NCI-H1092 (cell line): Measurements from ENCODE around the gene ITPRIP.

Source experiments
- DNase-seq: peaks from one replicate; lab custom pipeline; 2025; lab: John Stamatoyannopoulos, UW

Gene ITPRIP, protein sequence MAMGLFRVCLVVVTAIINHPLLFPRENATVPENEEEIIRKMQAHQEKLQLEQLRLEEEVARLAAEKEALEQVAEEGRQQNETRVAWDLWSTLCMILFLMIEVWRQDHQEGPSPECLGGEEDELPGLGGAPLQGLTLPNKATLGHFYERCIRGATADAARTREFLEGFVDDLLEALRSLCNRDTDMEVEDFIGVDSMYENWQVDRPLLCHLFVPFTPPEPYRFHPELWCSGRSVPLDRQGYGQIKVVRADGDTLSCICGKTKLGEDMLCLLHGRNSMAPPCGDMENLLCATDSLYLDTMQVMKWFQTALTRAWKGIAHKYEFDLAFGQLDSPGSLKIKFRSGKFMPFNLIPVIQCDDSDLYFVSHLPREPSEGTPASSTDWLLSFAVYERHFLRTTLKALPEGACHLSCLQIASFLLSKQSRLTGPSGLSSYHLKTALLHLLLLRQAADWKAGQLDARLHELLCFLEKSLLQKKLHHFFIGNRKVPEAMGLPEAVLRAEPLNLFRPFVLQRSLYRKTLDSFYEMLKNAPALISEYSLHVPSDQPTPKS

GRCh38 chr10:104337985-104338735, at the start of gene ITPRIP:
Gene ITPRIP, minus strand, starts transcription at chr10:104338465. Its CDS starts 22,414 bp downstream, at chr10:104316051.
- no peak for DNase-seq

- DNase-seq: no peak
These were observed 49.0 kb upstream of the ITPRIP start for GRCh38 chr10:104387130-104387888.

GRCh38 chr10:104380336-104380735, 42.1 kb upstream of the ITPRIP start:
- DNase-seq: no peak

- no peak for DNase-seq
These were observed 38.6 kb upstream of the ITPRIP start for GRCh38 chr10:104376784-104377300.

- no peak for DNase-seq
These were observed 36.3 kb upstream of the ITPRIP start for GRCh38 chr10:104374591-104374990.

DNA sequence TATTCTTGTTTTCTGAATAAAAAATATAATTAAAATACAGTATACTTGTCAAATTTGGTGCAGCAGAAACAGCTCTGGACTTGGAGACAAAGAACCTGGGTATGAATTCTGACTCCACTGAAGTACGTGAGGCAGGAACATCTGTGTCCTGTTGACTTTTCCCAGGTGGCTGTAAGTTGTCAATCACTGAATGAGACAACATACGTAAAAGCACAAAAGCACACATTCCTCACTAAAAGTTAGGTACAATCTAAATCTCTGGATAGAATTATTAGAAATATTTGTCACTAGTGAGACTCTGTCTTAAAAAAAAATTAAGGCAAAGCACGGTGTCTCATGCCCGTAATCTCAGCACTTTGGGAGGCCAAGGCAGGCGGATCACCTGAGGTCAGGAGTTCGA, 33.5 kb upstream of the ITPRIP start:
- no peak for DNase-seq

DNA sequence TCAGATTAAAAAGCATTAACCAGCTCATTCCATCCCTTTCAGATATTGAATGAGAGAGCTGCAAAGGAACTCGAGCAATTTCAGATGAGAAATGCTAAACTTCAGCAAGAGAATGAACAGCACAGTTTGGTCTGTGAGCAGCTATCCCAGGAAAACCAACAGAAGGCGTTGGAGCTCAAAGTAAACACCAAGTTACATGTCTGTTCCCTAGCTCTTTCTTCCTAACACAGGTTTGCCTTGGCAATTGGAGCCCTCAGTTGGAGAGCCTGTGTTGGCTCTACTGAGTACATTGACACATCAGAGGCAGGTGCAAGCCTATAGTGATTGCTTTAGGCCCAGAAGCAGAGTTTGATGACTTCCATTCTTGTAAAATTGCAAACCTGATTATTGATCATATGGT, 30.1 kb upstream of the ITPRIP start:
- DNase-seq: no peak

DNA sequence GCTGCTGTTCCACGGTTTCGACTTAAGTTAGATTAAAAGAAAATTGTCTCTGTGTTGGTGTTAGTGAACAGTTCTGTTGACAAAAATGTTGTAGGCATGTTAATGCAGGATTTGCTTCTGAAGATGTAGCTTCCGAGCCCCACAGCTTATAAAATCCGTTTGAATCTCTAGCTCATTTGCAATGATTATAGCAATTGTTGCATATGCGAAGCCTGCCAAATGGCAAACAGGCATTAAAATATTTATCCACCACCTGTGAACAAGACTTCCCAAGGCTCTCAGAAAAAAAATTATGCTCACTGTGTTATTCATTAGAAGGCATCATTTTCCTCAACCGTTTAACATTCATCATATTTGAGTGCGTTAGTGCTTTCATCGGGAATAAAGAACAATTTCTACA, 29.6 kb upstream of the ITPRIP start:
- no peak for DNase-seq

- no peak for DNase-seq
These were observed 21.5 kb upstream of the ITPRIP start for GRCh38 chr10:104359811-104360210.

DNA sequence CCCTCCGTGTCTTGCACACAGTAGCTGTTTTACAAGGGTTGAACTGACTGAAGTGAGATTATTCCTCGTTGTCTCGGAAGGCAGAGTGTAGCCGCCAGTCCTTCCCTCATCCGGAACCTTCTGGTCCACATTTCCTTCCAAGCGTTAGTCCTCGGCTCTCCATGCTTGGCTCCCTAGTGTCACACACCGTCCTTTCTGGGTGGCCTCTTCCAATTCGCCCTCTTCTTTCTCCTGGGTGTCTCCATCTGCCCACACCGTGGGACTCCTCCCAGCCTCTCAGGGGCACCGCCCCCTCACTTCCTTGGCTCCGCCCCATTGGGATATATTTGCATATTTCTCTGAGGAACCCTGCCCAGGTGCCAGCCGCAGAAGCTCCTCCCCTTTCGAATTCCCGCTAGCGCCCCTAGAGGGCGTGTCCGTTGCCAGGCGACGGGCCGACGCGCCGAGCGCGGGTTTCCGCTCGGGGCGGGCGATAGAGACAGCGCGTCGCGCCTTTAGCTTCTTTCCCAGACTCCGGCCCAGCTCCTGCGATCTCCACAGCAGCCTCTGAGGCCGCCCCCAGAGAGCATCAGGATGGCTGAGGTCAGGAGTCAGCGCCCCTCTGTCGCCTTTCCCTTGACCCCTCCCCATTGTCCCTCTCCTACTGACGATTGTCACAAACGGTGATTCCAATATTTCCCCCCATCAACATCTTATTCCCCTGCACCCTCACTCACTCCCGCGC, 15.2 kb upstream of the ITPRIP start, which contains the start of gene CFAP58:
Gene CFAP58, plus strand, starts transcription at position 509 of the 724 bp plus-strand sequence. Its CDS starts 65 bp downstream, at position 574.
- DNase-seq: peak; percentile 89

DNA sequence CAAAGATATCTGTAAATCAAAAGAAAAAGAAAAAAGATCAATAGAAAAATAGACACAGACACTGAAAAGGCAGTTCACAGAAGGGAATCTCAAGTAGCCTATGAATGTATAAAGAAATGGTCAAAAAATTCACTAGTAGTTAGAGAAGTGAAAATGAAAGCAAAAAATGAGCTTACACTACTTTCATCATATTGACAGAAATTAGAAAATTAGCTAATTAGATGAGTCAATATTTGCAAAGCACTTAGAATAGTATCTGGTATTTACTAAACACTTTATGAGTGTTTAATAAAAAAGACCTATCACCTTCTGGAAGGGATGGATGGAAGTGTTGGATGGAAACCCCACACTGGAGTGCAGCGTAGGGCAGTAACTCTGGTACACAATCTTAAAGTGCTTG, 13.7 kb upstream of the ITPRIP start:
- no peak for DNase-seq

DNA sequence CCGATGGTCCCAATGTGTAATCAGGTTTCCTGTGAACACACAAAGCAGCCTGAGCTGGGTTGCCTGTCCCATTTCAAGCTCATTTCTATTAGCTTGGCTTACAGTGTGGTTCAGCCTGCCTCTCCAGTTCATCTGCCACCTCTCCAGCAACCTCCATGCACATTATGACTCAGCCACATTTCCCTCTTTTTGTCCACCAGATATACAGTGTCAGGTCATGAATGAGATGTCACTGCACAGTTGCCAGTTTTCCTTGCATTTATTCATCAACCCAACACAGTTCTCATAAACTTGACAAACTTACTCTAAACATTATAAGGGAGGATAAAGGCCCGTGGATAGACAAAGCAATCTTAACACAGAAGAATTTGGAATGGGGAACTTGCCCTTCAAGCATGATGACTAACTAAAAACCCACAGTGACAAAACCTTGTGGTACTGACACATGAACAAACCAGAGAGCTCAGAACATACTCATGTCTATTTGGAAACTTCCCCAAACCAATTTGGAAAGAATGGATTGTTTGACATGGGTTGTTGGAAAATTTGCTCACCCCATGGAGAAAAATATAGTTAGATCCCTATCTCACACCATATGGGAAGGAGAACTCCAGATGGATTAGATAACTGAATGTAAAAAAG, 12.9 kb upstream of the ITPRIP start:
- DNase-seq: no peak

DNA sequence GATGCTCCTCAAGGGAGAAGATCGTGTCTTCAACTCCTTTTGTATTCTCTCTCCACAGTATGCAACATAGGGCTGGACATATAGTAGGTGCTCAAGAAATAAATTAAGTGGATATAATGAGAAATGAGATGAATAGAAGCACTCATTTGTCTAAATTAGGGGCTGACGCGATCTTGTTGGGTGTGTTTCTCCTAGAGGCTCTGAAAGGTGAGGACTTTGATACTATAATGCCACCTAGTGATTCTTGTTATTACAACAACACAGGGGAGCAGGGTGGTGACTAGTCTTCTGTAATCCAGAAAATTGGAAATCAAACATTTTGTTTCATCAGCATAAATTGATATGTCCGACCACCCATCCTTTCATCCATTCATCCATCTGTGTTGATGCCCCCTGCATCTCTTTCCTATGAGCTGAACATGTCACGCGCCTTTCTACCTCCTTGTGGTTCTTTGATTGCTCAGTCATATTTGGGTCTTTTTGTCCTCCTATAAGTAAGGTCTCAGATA, 11.9 kb upstream of the ITPRIP start:
- DNase-seq: no peak

- no peak for DNase-seq
These were observed 11.4 kb upstream of the ITPRIP start for GRCh38 chr10:104349623-104350126.

DNA sequence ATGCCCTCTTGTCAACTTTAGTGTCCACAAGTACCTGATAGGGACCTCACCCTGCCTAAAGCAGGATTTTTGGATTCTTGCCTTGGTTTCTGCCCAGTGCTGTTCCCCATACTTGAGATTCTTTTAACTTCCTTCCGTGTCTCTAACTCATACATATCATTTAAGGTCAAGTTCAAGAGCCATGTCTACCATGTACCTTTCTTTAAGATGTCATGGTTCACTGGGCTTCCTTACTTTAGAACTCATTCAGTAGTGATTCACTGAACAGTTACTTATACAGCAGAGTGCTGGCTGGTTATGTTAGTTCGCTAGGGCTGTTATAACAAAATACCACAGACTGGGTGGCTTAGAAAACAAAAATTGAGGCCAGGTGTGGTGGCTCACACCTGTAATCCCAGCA, 10.3 kb upstream of the ITPRIP start:
- DNase-seq: no peak

DNA sequence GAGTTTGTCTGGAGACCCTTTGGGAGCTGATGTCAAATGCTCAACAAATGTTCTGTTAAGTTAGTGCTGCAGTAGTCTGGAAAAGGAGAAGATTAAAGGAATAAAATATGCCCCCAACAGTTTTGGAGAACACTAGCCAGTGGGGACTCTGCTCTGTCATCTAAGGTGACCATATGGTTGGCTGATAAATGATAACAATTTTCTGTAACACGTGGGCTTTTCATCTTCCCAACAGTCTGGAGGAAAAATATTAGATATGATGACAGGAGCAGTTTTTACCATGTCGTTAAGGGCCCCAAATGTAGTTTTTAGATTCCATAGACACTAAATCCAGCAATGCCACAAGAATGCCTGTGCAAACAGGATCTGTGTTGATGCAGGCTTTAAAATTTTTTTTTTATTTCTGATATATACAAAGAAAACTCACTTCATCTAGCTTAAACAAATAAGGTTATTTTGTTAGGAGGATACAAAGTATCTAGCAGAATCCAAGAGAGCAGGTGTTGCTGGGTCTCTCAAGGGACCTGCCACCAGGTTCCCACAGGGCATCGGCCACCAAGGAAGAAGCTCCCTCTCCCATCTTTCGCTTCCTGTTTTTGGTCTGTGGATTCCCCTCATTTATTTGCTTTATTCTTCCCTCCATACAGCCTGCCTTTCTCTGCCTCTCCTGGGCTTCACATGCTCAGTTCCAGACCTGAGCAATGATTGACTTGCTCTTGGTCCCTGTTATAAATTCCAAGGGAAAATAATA, 9.2 kb upstream of the ITPRIP start:
- DNase-seq: no peak

- DNase-seq: no peak
These were observed 7.7 kb upstream of the ITPRIP start for GRCh38 chr10:104345941-104346340.

- no peak for DNase-seq
These were observed 7.2 kb upstream of the ITPRIP start for GRCh38 chr10:104345515-104345914.

GRCh38 chr10:104344219-104344618, 6.0 kb upstream of the ITPRIP start:
- DNase-seq: no peak
